ENCODE data around the gene PPP1R1C.

GRCh38 chr2:181957668-181958067, 28.0 kb upstream of the PPP1R1C start:
- TF ChIP-seq FOXM1 (IDR thresholded peaks at IDR 0.05; ENCODE audit: borderline replicate concordance) (no peak), SP1 (IDR thresholded peaks at IDR 0.05) (no peak), HDGF (IDR thresholded peaks at IDR 0.05; ENCODE audit: borderline replicate concordance) (no peak), BHLHE40 (IDR thresholded peaks at IDR 0.05; ENCODE audit: borderline replicate concordance) (no peak), SUZ12 (IDR thresholded peaks at IDR 0.05) (no peak), NFRKB (IDR thresholded peaks at IDR 0.05) (no peak)

Data from HEK293T (cell line).